BJ (cell line): ENCODE measurements around the gene RAB13. TPM values are rescaled to one million over a fixed set of nuclear protein-coding genes. Genes with fewer than 3 reads are reported as not detected.
A peak's percentile ranks its signal among the peaks of the same experiment; 100 is the strongest.

Experiments
- CTCF ChIA-PET: fragments of 350-600 bp; formaldehyde crosslinking; extraction: SDS; loops from one replicate; lab custom pipeline; 2021; ENCODE audit warnings: antibody characterized with exemption, inconsistent platforms; lab: Yijun Ruan, JAX
- POLR2A ChIA-PET: fragments of 300-600 bp; sonication (Branson Sonifier 250); formaldehyde crosslinking; extraction: SDS; loops from one replicate; lab custom pipeline; 2021; ENCODE audit warnings: antibody characterized with exemption; lab: Charles Lee
- DNase-seq: peaks from one replicate; pipeline ENCODE4 v3.0.0-alpha.2; 2011; ENCODE audit warnings: low read depth
- H3K27me3 ChIP-seq: 2 replicates; pipeline ENCODE4 v1.6.0; 2011; ENCODE audit warnings: low read length; ENCODE audit not compliant: control insufficient read depth, insufficient read depth
- H3K36me3 ChIP-seq: 2 replicates; pipeline ENCODE4 v1.5.1; 2011; ENCODE audit warnings: low read length; ENCODE audit not compliant: control insufficient read depth, insufficient read depth
- H3K4me3 ChIP-seq: 2 replicates; pipeline ENCODE4 v1.5.1; 2011; ENCODE audit warnings: low read depth, mild to moderate bottlenecking, control low read depth, low read length
- CTCF ChIP-seq: IDR thresholded peaks from 2 replicates; pipeline ENCODE4 v1.5.1; 2011; ENCODE audit warnings: low read depth, mild to moderate bottlenecking, control low read depth, inconsistent platforms, low read length, moderate library complexity; ENCODE audit not compliant: insufficient read depth
- polyA plus RNA-seq: library from polyadenylated mRNA; depleted of rRNA; stranded (reverse); fragments of >200 nt; gene quantifications from 2 replicates; pipeline ENCODE4 v1.2.3, GENCODE V29; 2011

Gene RAB13
- polyA plus RNA-seq, 1 experiment = 69.5 TPM

- TF ChIP-seq CTCF = no peak
- no peak for DNase-seq
- H3K4me3 ChIP-seq = peak overlapping the region; percentile 89
- POLR2A ChIA-PET = interaction anchor here (0.6 to 2.3 kb wide), 6 partner anchors 7 to 48 kb away, joined by 3 to 17 read pairs (median 8); partner anchors contain the start of genes CREB3L4, RAB13, RPS27 and SLC39A1
- CTCF ChIA-PET = interaction anchor here (0.7 to 6.7 kb wide), 6 partner anchors 9 to 466 kb away, joined by 3 to 32 read pairs (median 12); partner anchors contain the start of genes CREB3L4, RAB13 and SLC39A1
- peaks cover 11% of the 10 kb centered on the region for H3K36me3 ChIP-seq
- H3K27me3 ChIP-seq = no peaks in the 10 kb centered on the region
Measured at GRCh38 chr1:153976819-153977249, 9.3 kb downstream of the RAB13 start.

GRCh38 chr1:153973525-153973924 lies 12.6 kb downstream of the RAB13 start:
- TF ChIP-seq CTCF = no peak
- ChIA-PET CTCF (interaction anchor here (0.8 to 6.7 kb wide), 2 partner anchors 9 to 12 kb away, joined by 3 to 32 read pairs; partner anchors contain the start of genes RAB13 and SLC39A1), POLR2A (no interaction called here)

GRCh38 chr1:153973071-153973470 lies 13.1 kb downstream of the RAB13 start:
- ChIA-PET CTCF (interaction anchor here (0.8 to 6.7 kb wide), 2 partner anchors 9 to 13 kb away, joined by 3 to 32 read pairs; partner anchors contain the start of genes RAB13 and SLC39A1), POLR2A (no interaction called here)

More at GRCh38 chr1:153973525-153973924, 12.6 kb downstream of the RAB13 start:
- Histone ChIP-seq H3K4me3 (no peak overlapping the region), H3K27me3 (no peaks in the 10 kb centered on the region), H3K36me3 (peaks cover 10% of the 10 kb centered on the region)
- no peak for DNase-seq

GRCh38 chr1:153970346-153970745 lies 15.8 kb downstream of the RAB13 start:
- ChIA-PET CTCF (no interaction called here), POLR2A (no interaction called here)
- no peak for TF ChIP-seq CTCF
- DNase-seq = no peak
- peaks cover 5% of the 10 kb centered on the region for H3K36me3 ChIP-seq
- H3K27me3 ChIP-seq = no peaks in the 10 kb centered on the region
- no peak overlapping the region for H3K4me3 ChIP-seq

More at GRCh38 chr1:153973071-153973470, 13.1 kb downstream of the RAB13 start:
- no peak for TF ChIP-seq CTCF
- no peak for DNase-seq
- peaks cover 10% of the 10 kb centered on the region for H3K36me3 ChIP-seq
- H3K4me3 ChIP-seq = no peak overlapping the region
- H3K27me3 ChIP-seq = no peaks in the 10 kb centered on the region

- no peak for TF ChIP-seq CTCF
- ChIA-PET POLR2A (interaction anchor here (0.5 kb wide), 1 partner anchor 8 kb away, joined by 3 read pairs; the partner anchor contains the start of gene JTB), CTCF (interaction anchor here (0.6 to 3.8 kb wide), 6 partner anchors 9 to 172 kb away, joined by 3 to 26 read pairs (median 8); partner anchors contain the start of genes DENND4B, JTB and RAB13)
- no peak for DNase-seq
- H3K27me3 ChIP-seq = no peaks in the 10 kb centered on the region
- peaks cover 3% of the 10 kb centered on the region for H3K36me3 ChIP-seq
- no peak overlapping the region for H3K4me3 ChIP-seq
Measured at GRCh38 chr1:153968972-153969371, 17.2 kb downstream of the RAB13 start.
